Keratinocyte (primary cell): Measurements from ENCODE around the gene CDK3. TPM values are rescaled to one million over a fixed set of nuclear protein-coding genes. Genes with fewer than 3 reads are reported as not detected.
A peak's percentile ranks its signal among the peaks of the same experiment; 100 is the strongest.

Experiments used
- DNase-seq: peaks from one replicate; pipeline ENCODE4 v3.0.0-alpha.2; 2011; ENCODE audit warnings: low read depth, missing footprints, low spot score
- FAIRE-seq: peaks from 2 replicates; lab custom pipeline; 2011; peaks lifted over from hg19 to GRCh38; lab: Jason Lieb, UNC
- H2AFZ ChIP-seq: 2 replicates; pipeline ENCODE4 v1.6.0; 2012; ENCODE audit warnings: low read length, control low read depth, inconsistent platforms; ENCODE audit not compliant: control insufficient read depth
- H3K27ac ChIP-seq: 2 replicates; pipeline ENCODE4 v1.5.1; 2011; ENCODE audit warnings: low read length; ENCODE audit not compliant: control insufficient read depth, insufficient read depth
- H3K27me3 ChIP-seq: 3 replicates; pipeline ENCODE4 v1.6.0; 2011; ENCODE audit warnings: low read length; ENCODE audit not compliant: control insufficient read depth, insufficient read depth; ENCODE audit errors: extremely low read depth
- H3K36me3 ChIP-seq, 2 experiments: 2 replicates in 1 of 2; 3 replicates in 1 of 2; pipeline ENCODE4 v1.5.1; 2011; ENCODE audit warnings: low read length in 2 of 2, mild to moderate bottlenecking in 1 of 2; ENCODE audit not compliant: control insufficient read depth in 2 of 2, insufficient read depth in 2 of 2; ENCODE audit errors: extremely low read depth in 1 of 2
- H3K4me1 ChIP-seq: 3 replicates; pipeline ENCODE4 v1.5.1; 2011; ENCODE audit warnings: low read length; ENCODE audit not compliant: control insufficient read depth, insufficient read depth; ENCODE audit errors: extremely low read depth
- H3K4me2 ChIP-seq: 3 replicates; pipeline ENCODE4 v1.6.0; 2011; ENCODE audit warnings: low read depth, low read length; ENCODE audit not compliant: control insufficient read depth, insufficient read depth; ENCODE audit errors: extremely low read depth
- H3K4me3 ChIP-seq, 3 experiments: fragments of 200-600 bp in 1 of 3; sonication (generic) in 1 of 3; 2 replicates in 2 of 3; 3 replicates in 1 of 3; pipeline ENCODE4 v1.5.1; 2011 to 2016; ENCODE audit warnings: low read length in 3 of 3, mild to moderate bottlenecking in 3 of 3, control low read depth in 2 of 3, inconsistent platforms in 1 of 3, low read depth in 1 of 3, mixed read lengths in 1 of 3, mixed run types in 1 of 3, moderate library complexity in 1 of 3; ENCODE audit not compliant: control insufficient read depth in 2 of 3, insufficient read depth in 2 of 3; ENCODE audit errors: extremely low read depth in 1 of 3
- H3K79me2 ChIP-seq: 2 replicates; pipeline ENCODE4 v1.6.0; 2012; ENCODE audit warnings: low read length; ENCODE audit not compliant: control insufficient read depth, insufficient read depth
- H3K9ac ChIP-seq: 3 replicates; pipeline ENCODE4 v1.6.0; 2011; ENCODE audit warnings: low read length; ENCODE audit not compliant: control insufficient read depth, insufficient read depth; ENCODE audit errors: extremely low read depth
- H3K9me1 ChIP-seq: 3 replicates; pipeline ENCODE4 v1.6.0; 2011; ENCODE audit warnings: low read length; ENCODE audit not compliant: control insufficient read depth, insufficient read depth; ENCODE audit errors: extremely low read depth
- H3K9me3 ChIP-seq: 2 replicates; pipeline ENCODE4 v1.5.1; 2012; ENCODE audit warnings: low read depth, low read length; ENCODE audit not compliant: control insufficient read depth
- H4K20me1 ChIP-seq: 3 replicates; pipeline ENCODE4 v1.6.0; 2011; ENCODE audit warnings: low read length; ENCODE audit not compliant: control insufficient read depth, insufficient read depth; ENCODE audit errors: extremely low read depth
- EZH2 ChIP-seq: IDR thresholded peaks from one replicate; pipeline ENCODE4 v1.6.1; 2012; ENCODE audit warnings: inconsistent platforms, mild to moderate bottlenecking, low read length, moderate library complexity
- dilution Hi-C: fragments of 300-500 bp; cut with MboI; formaldehyde crosslinking; loops from one replicate; pipeline ENCODE4 v1.7.0; 2020; ENCODE audit warnings: low sequenced_read_pairs; ENCODE audit not compliant: extremely low pct_ligation_motif_present
- polyA plus RNA-seq, 5 experiments: library from polyadenylated mRNA; depleted of rRNA in 3 of 5; stranded (reverse) in 3 of 5; stranded (forward) in 1 of 5; unstranded in 1 of 5; fragments of >200 nt; gene quantifications; 1 replicate in 1 of 5; 2 replicates in 3 of 5; 3 replicates in 1 of 5; pipeline versions ENCODE4 v1.2.1 to v1.2.3, GENCODE V29; 2011 to 2012; ENCODE audit warnings: missing spikeins in 2 of 5, low read depth in 1 of 5, low replicate concordance in 1 of 5
- TF ChIP-seq, protein P1 (sequence below), 3 experiments: IDR thresholded peaks in 1 of 3; conservative IDR thresholded peaks in 1 of 3; optimal IDR thresholded peaks in 1 of 3; 2 replicates in 2 of 3; 3 replicates in 1 of 3; pipeline versions ENCODE3 to v1.5.1; 2011; ENCODE audit warnings: low read length in 3 of 3, mild to moderate bottlenecking in 3 of 3, moderate library complexity in 2 of 3, control low read depth in 1 of 3, inconsistent platforms in 1 of 3; ENCODE audit not compliant: insufficient read depth in 2 of 3; ENCODE audit errors: extremely low read depth in 1 of 3

CDK3 gene
- polyA plus RNA-seq, 1 donor (not counting 4 experiments of a cell fraction or from before 2014, with no cell fraction given): 1.8 TPM

DNA sequence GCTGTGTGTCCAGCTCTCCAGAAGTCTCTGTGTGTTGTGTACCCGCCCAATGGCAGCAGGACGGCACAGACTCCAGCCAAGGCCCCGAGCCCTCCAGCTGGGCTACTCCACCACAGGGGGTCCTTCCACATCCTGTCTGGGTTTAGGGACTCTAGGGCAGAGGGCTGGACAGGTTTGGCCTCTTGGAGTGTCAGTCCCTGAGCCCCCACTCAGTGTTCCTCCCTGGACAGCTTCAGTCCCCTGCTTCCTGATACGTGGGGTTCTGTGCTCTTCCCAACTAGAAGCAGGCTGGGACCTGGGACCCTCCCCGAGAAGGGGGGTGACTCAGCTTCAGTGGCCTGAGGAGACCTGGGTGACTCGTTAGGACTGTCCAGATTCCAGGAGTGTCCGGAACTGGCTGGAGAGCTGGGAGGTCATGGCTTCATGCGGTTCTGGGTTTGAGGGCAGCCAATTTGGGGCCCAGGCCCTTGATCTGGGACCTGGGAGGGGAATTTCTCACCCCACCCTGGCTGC is 4.2 kb downstream of the CDK3 start:
- H3K27me3 ChIP-seq: no peaks in the 10 kb centered on the region
- peaks cover 13 to 18% of the 10 kb centered on the region in 2 experiments for H3K36me3 ChIP-seq
- H3K4me1 ChIP-seq: peaks cover 4% of the 10 kb centered on the region
- dilution Hi-C loops: no loop called here
- no peaks in the 10 kb centered on the region for H3K9me3 ChIP-seq
- H3K4me2 ChIP-seq: no peak overlapping the region
- no peaks in the 10 kb centered on the region for H3K79me2 ChIP-seq
- H3K27ac ChIP-seq: no peak overlapping the region
- no peak overlapping the region for H3K9ac ChIP-seq
- DNase-seq: no peak
- H3K4me3 ChIP-seq: no peak overlapping the region
- no peaks in the 10 kb centered on the region for H3K9me1 ChIP-seq
- H4K20me1 ChIP-seq: no peaks in the 10 kb centered on the region
- TF ChIP-seq, protein P1, sequence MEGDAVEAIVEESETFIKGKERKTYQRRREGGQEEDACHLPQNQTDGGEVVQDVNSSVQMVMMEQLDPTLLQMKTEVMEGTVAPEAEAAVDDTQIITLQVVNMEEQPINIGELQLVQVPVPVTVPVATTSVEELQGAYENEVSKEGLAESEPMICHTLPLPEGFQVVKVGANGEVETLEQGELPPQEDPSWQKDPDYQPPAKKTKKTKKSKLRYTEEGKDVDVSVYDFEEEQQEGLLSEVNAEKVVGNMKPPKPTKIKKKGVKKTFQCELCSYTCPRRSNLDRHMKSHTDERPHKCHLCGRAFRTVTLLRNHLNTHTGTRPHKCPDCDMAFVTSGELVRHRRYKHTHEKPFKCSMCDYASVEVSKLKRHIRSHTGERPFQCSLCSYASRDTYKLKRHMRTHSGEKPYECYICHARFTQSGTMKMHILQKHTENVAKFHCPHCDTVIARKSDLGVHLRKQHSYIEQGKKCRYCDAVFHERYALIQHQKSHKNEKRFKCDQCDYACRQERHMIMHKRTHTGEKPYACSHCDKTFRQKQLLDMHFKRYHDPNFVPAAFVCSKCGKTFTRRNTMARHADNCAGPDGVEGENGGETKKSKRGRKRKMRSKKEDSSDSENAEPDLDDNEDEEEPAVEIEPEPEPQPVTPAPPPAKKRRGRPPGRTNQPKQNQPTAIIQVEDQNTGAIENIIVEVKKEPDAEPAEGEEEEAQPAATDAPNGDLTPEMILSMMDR (optimal IDR thresholded peaks at IDR 0.05 in 1 of 3, IDR thresholded peaks at IDR 0.05 in 1 of 3, conservative IDR thresholded peaks at IDR 0.05 in 1 of 3; ENCODE audit: extremely low read depth in 1 of 3, insufficient read depth in 2 of 3, low read length in 3 of 3): no peak
- TF ChIP-seq EZH2: no peak
- FAIRE-seq: no peak
- H2AFZ ChIP-seq: no peak overlapping the region

DNA sequence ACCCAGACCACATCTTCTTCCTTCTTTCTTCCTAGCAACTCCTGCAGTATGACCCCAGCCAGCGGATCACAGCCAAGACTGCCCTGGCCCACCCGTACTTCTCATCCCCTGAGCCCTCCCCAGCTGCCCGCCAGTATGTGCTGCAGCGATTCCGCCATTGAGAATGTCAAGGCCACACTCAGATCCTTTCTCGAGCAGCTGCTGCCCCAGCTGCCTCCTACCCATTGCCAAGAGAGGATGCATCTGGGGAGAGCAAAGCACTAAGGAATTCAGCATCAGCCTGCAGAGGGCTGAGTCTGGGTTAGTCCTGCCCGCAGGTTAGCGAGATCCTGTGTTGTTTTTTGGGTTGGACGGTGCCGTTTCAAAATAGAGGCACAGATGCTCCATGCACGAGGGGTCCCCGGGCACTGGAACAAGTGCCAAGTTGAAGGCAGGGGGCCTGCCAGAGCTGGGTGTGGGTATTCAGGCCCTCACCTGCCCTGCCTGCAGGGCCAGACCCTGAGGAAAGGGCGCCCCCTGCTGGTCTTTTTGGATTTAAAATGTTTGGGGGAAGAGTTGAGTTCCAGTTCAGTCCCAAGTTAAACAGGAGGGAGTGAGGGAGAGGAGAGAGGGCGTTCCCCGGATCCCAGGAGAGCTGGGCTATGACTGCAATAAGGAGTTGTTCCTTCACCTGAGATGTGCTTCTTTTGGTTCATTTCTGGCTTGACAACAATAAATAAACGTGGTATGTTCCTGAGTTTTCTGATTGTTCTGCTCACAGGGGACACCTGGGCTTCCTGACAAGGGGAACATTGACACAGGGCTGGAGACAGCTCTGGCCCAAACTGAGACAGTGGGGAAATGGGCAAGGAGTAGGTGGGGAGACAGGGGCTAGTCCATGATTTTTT is 4.9 kb downstream of the CDK3 start:
- Histone ChIP-seq H3K4me2 (no peak overlapping the region), H4K20me1 (no peaks in the 10 kb centered on the region), H3K9me3 (no peaks in the 10 kb centered on the region), H3K4me1 (no peaks in the 10 kb centered on the region), H3K27me3 (no peaks in the 10 kb centered on the region), H3K9me1 (no peaks in the 10 kb centered on the region), H3K36me3 (peaks cover 16 to 24% of the 10 kb centered on the region in 2 experiments), H3K9ac (no peak overlapping the region), H3K79me2 (no peaks in the 10 kb centered on the region), H2AFZ (no peak overlapping the region), H3K27ac (no peak overlapping the region), H3K4me3 (no peak overlapping the region)
- TF ChIP-seq, protein P1 (optimal IDR thresholded peaks at IDR 0.05 in 1 of 3, IDR thresholded peaks at IDR 0.05 in 1 of 3, conservative IDR thresholded peaks at IDR 0.05 in 1 of 3; ENCODE audit: extremely low read depth in 1 of 3, insufficient read depth in 2 of 3, low read length in 3 of 3): peak; percentile 59 to 69 (median 63)
- TF ChIP-seq EZH2: no peak
- dilution Hi-C loops: no loop called here
- peak; percentile 69 for FAIRE-seq
- DNase-seq: no peak
